ENCODE data around the gene PAK1IP1.

Gene PAK1IP1

GRCh38 chr6:10725044-10725443 is 30.3 kb downstream of the PAK1IP1 start:
- no peak overlapping the region for H2BK12ac ChIP-seq (ENCODE audit: low read length)
- no peak overlapping the region for H2BK5ac ChIP-seq (ENCODE audit: low read length)
- no peaks in the 10 kb centered on the region for H3K27me3 ChIP-seq (ENCODE audit: control insufficient read depth in 3 of 3, insufficient read depth in 3 of 3, low read depth in 1 of 3, low read length in 3 of 3)
- H2AFZ ChIP-seq (ENCODE audit: low read length): no peak overlapping the region
- DNase-seq (ENCODE audit: low spot score): no peak
- H2AK5ac ChIP-seq (ENCODE audit: low read depth, low read length): no peak overlapping the region
- no peak overlapping the region for H3K4me3 ChIP-seq (ENCODE audit: low read length in 2 of 2)
- no peak overlapping the region for H3K18ac ChIP-seq (ENCODE audit: low read length)
- peaks cover 11 to 52% of the 10 kb centered on the region in 2 donors for H3K36me3 ChIP-seq (replicated peaks in 1 of 2; ENCODE audit: control insufficient read depth in 2 of 2, insufficient read depth in 2 of 2, low read length in 2 of 2)
- H4K91ac ChIP-seq (ENCODE audit: low read depth, low read length, poor library complexity): no peak overlapping the region
- H2BK120ac ChIP-seq (ENCODE audit: low read depth, low read length): no peak overlapping the region
- H4K8ac ChIP-seq (ENCODE audit: low read depth, low read length): no peak overlapping the region
- no peak overlapping the region for H2BK15ac ChIP-seq (ENCODE audit: low read length)
- H3K4me1 ChIP-seq (ENCODE audit: control insufficient read depth in 2 of 2, insufficient read depth in 1 of 2, low read depth in 1 of 2, low read length in 2 of 2): peaks cover 7 to 15% of the 10 kb centered on the region in 2 donors
- no peaks in the 10 kb centered on the region for H3K9me3 ChIP-seq (replicated peaks in 1 of 2; ENCODE audit: control insufficient read depth in 2 of 2, insufficient read depth in 1 of 2, low read depth in 1 of 2, low read length in 2 of 2)
- no CpG with 5 or more reads among the region's 6 CpGs for WGBS, 2 donors (ENCODE audit: extremely low coverage in 2 of 2, insufficient read length in 2 of 2, insufficient replicate concordance in 1 of 2)
- no peak overlapping the region for H3K4ac ChIP-seq (ENCODE audit: low read length)
- H3K27ac ChIP-seq (replicated peaks; ENCODE audit: low read length): peak overlapping the region; percentile 52
- H3K4me2 ChIP-seq (ENCODE audit: insufficient read depth, low read length, poor library complexity, severe bottlenecking): no peak overlapping the region
- H3K9ac ChIP-seq (ENCODE audit: low read depth, low read length, poor library complexity): no peak overlapping the region
- no peak overlapping the region for H3K14ac ChIP-seq (ENCODE audit: low read length)
- H3K79me1 ChIP-seq (ENCODE audit: low read depth, low read length): peaks cover 8% of the 10 kb centered on the region
- no peak overlapping the region for H3K23ac ChIP-seq (ENCODE audit: low read depth, low read length, poor library complexity)

- Histone ChIP-seq H3K14ac (ENCODE audit: low read length) (no peak overlapping the region), H3K27me3 (ENCODE audit: control insufficient read depth in 3 of 3, insufficient read depth in 3 of 3, low read depth in 1 of 3, low read length in 3 of 3) (no peaks in the 10 kb centered on the region), H3K9me3 (replicated peaks in 1 of 2; ENCODE audit: control insufficient read depth in 2 of 2, insufficient read depth in 1 of 2, low read depth in 1 of 2, low read length in 2 of 2) (no peaks in the 10 kb centered on the region), H3K4me2 (ENCODE audit: insufficient read depth, low read length, poor library complexity, severe bottlenecking) (no peak overlapping the region), H3K4me3 (ENCODE audit: low read length in 2 of 2) (no peak overlapping the region), H3K4ac (ENCODE audit: low read length) (no peak overlapping the region), H4K8ac (ENCODE audit: low read depth, low read length) (no peak overlapping the region), H3K18ac (ENCODE audit: low read length) (no peak overlapping the region), H3K36me3 (replicated peaks in 1 of 2; ENCODE audit: control insufficient read depth in 2 of 2, insufficient read depth in 2 of 2, low read length in 2 of 2) (peaks cover 15 to 59% of the 10 kb centered on the region in 2 donors), H3K27ac (replicated peaks; ENCODE audit: low read length) (peak overlapping the region; percentile 11), H3K4me1 (ENCODE audit: control insufficient read depth in 2 of 2, insufficient read depth in 1 of 2, low read depth in 1 of 2, low read length in 2 of 2) (peaks cover 7 to 15% of the 10 kb centered on the region in 2 donors), H4K91ac (ENCODE audit: low read depth, low read length, poor library complexity) (no peak overlapping the region), H3K23ac (ENCODE audit: low read depth, low read length, poor library complexity) (no peak overlapping the region), H3K79me1 (ENCODE audit: low read depth, low read length) (peaks cover 8% of the 10 kb centered on the region), H2AK5ac (ENCODE audit: low read depth, low read length) (no peak overlapping the region), H2BK15ac (ENCODE audit: low read length) (no peak overlapping the region), H2AFZ (ENCODE audit: low read length) (no peak overlapping the region), H2BK120ac (ENCODE audit: low read depth, low read length) (no peak overlapping the region), H2BK5ac (ENCODE audit: low read length) (no peak overlapping the region), H2BK12ac (ENCODE audit: low read length) (no peak overlapping the region), H3K9ac (ENCODE audit: low read depth, low read length, poor library complexity) (no peak overlapping the region)
- WGBS, 2 donors (ENCODE audit: extremely low coverage in 2 of 2, insufficient read length in 2 of 2, insufficient replicate concordance in 1 of 2): no CpG with 5 or more reads among the region's 9 CpGs
- DNase-seq (ENCODE audit: low spot score): no peak
These were observed 30.9 kb downstream of the PAK1IP1 start for GRCh38 chr6:10725716-10726115.

- Histone ChIP-seq H2BK5ac (ENCODE audit: low read length) (no peak overlapping the region), H3K4me2 (ENCODE audit: insufficient read depth, low read length, poor library complexity, severe bottlenecking) (no peak overlapping the region), H2AFZ (ENCODE audit: low read length) (no peak overlapping the region), H3K4me3 (ENCODE audit: low read length in 2 of 2) (no peak overlapping the region), H3K18ac (ENCODE audit: low read length) (no peak overlapping the region), H3K79me1 (ENCODE audit: low read depth, low read length) (peaks cover 7% of the 10 kb centered on the region), H4K8ac (ENCODE audit: low read depth, low read length) (no peak overlapping the region), H2AK5ac (ENCODE audit: low read depth, low read length) (no peak overlapping the region), H3K4me1 (ENCODE audit: control insufficient read depth in 2 of 2, insufficient read depth in 1 of 2, low read depth in 1 of 2, low read length in 2 of 2) (no peaks in the 10 kb centered on the region), H3K27me3 (ENCODE audit: control insufficient read depth in 3 of 3, insufficient read depth in 3 of 3, low read depth in 1 of 3, low read length in 3 of 3) (no peaks in the 10 kb centered on the region), H3K27ac (replicated peaks; ENCODE audit: low read length) (no peak overlapping the region), H3K4ac (ENCODE audit: low read length) (no peak overlapping the region), H3K36me3 (replicated peaks in 1 of 2; ENCODE audit: control insufficient read depth in 2 of 2, insufficient read depth in 2 of 2, low read length in 2 of 2) (peaks cover 23 to 77% of the 10 kb centered on the region in 2 donors), H3K9me3 (replicated peaks in 1 of 2; ENCODE audit: control insufficient read depth in 2 of 2, insufficient read depth in 1 of 2, low read depth in 1 of 2, low read length in 2 of 2) (no peaks in the 10 kb centered on the region), H2BK12ac (ENCODE audit: low read length) (no peak overlapping the region), H3K14ac (ENCODE audit: low read length) (no peak overlapping the region), H3K9ac (ENCODE audit: low read depth, low read length, poor library complexity) (no peak overlapping the region), H2BK15ac (ENCODE audit: low read length) (no peak overlapping the region), H3K23ac (ENCODE audit: low read depth, low read length, poor library complexity) (no peak overlapping the region), H2BK120ac (ENCODE audit: low read depth, low read length) (no peak overlapping the region), H4K91ac (ENCODE audit: low read depth, low read length, poor library complexity) (no peak overlapping the region)
- no CpG with 5 or more reads among the region's 3 CpGs for WGBS, 2 donors (ENCODE audit: extremely low coverage in 2 of 2, insufficient read length in 2 of 2, insufficient replicate concordance in 1 of 2)
- DNase-seq (ENCODE audit: low spot score): no peak
These were observed 35.5 kb downstream of the PAK1IP1 start for GRCh38 chr6:10730254-10730653.

GRCh38 chr6:10733151-10733715 is 38.5 kb downstream of the PAK1IP1 start:
- Histone ChIP-seq H3K4me2 (ENCODE audit: insufficient read depth, low read length, poor library complexity, severe bottlenecking) (no peak overlapping the region), H3K36me3 (replicated peaks in 1 of 2; ENCODE audit: control insufficient read depth in 2 of 2, insufficient read depth in 2 of 2, low read length in 2 of 2) (peaks cover 13 to 56% of the 10 kb centered on the region in 2 donors), H3K23ac (ENCODE audit: low read depth, low read length, poor library complexity) (no peak overlapping the region), H3K4ac (ENCODE audit: low read length) (no peak overlapping the region), H3K4me3 (ENCODE audit: low read length in 2 of 2) (no peak overlapping the region), H4K91ac (ENCODE audit: low read depth, low read length, poor library complexity) (no peak overlapping the region), H3K27ac (replicated peaks; ENCODE audit: low read length) (no peak overlapping the region), H3K79me1 (ENCODE audit: low read depth, low read length) (peaks cover 2% of the 10 kb centered on the region), H2BK5ac (ENCODE audit: low read length) (no peak overlapping the region), H3K4me1 (ENCODE audit: control insufficient read depth in 2 of 2, insufficient read depth in 1 of 2, low read depth in 1 of 2, low read length in 2 of 2) (no peaks in the 10 kb centered on the region), H2AK5ac (ENCODE audit: low read depth, low read length) (no peak overlapping the region), H3K14ac (ENCODE audit: low read length) (no peak overlapping the region), H3K9me3 (replicated peaks in 1 of 2; ENCODE audit: control insufficient read depth in 2 of 2, insufficient read depth in 1 of 2, low read depth in 1 of 2, low read length in 2 of 2) (no peaks in the 10 kb centered on the region), H2BK12ac (ENCODE audit: low read length) (no peak overlapping the region), H2AFZ (ENCODE audit: low read length) (no peak overlapping the region), H2BK15ac (ENCODE audit: low read length) (no peak overlapping the region), H2BK120ac (ENCODE audit: low read depth, low read length) (no peak overlapping the region), H3K18ac (ENCODE audit: low read length) (no peak overlapping the region), H4K8ac (ENCODE audit: low read depth, low read length) (no peak overlapping the region), H3K27me3 (ENCODE audit: control insufficient read depth in 3 of 3, insufficient read depth in 3 of 3, low read depth in 1 of 3, low read length in 3 of 3) (no peaks in the 10 kb centered on the region), H3K9ac (ENCODE audit: low read depth, low read length, poor library complexity) (no peak overlapping the region)
- WGBS, 2 donors (ENCODE audit: extremely low coverage in 2 of 2, insufficient read length in 2 of 2, insufficient replicate concordance in 1 of 2): no CpG with 5 or more reads among the region's 17 CpGs
- no peak for DNase-seq (ENCODE audit: low spot score)
